Endothelial cell of umbilical vein (primary cell): Measurements from ENCODE around the gene ALDH8A1.

ENCODE experiments used
- CTCF ChIP-seq, 2 donors: IDR thresholded peaks; 1 replicate in 1 of 2; 2 replicates in 1 of 2; pipeline ENCODE4 v1.5.1; 2011; ENCODE audit warnings: low read length in 2 of 2, mild to moderate bottlenecking in 2 of 2, moderate library complexity in 2 of 2, control low read depth in 1 of 2, inconsistent platforms in 1 of 2, low read depth in 1 of 2; ENCODE audit not compliant: insufficient read depth in 1 of 2; ENCODE audit errors: extremely low read depth in 1 of 2
- EZH2 ChIP-seq: IDR thresholded peaks from 2 replicates; pipeline ENCODE4 v1.6.1; 2012; ENCODE audit warnings: borderline replicate concordance, low read depth, mild to moderate bottlenecking, moderate library complexity, low read length, inconsistent platforms; ENCODE audit not compliant: severe bottlenecking
- JUN ChIP-seq: IDR thresholded peaks from 2 replicates; pipeline ENCODE4 v1.6.1; 2011; ENCODE audit warnings: borderline replicate concordance, low read depth; ENCODE audit not compliant: insufficient read length, insufficient read depth
- POLR2A ChIP-seq: IDR thresholded peaks from 2 replicates; pipeline ENCODE4 v1.6.1; 2012; ENCODE audit warnings: low read depth, mild to moderate bottlenecking, control low read depth, low read length

GRCh38 chr6:134999107-134999506 lies 49.2 kb upstream of the ALDH8A1 start:
- TF ChIP-seq POLR2A (no peak), CTCF (IDR thresholded peaks at IDR 0.05; ENCODE audit: extremely low read depth in 1 of 2, insufficient read depth in 1 of 2, low read depth in 1 of 2, low read length in 2 of 2) (no peak), JUN (no peak), EZH2 (no peak)
